Subcutaneous adipose tissue (tissue), 4 donors: ENCODE results near the gene RBM42. TPM values are rescaled to one million over a fixed set of nuclear protein-coding genes. Genes with fewer than 3 reads are reported as not detected.

ENCODE experiments used
- CTCF ChIP-seq: fragments of 450-650 bp; IDR thresholded peaks from one replicate; pipeline ENCODE4 v1.5.1; 2016; ENCODE audit warnings: low read depth, mild to moderate bottlenecking, control low read depth, antibody characterized with exemption, moderate library complexity
- total RNA-seq, 4 donors: library from RNA; depleted of rRNA; stranded (reverse); fragments of >200 nt; gene quantifications; one replicate each; pipeline ENCODE4 v1.1.0, GENCODE V29; 2016

RBM42 gene
- total RNA-seq, 4 donors from 2014 or later, result 27.7 to 55.4 (median 32.6) TPM

- no peak for TF ChIP-seq CTCF
Measured at GRCh38 chr19:35669974-35670373, 41.1 kb downstream of the RBM42 start.

GRCh38 chr19:35670686-35671085 lies 41.9 kb downstream of the RBM42 start:
- TF ChIP-seq CTCF, result no peak

GRCh38 chr19:35671818-35672217 lies 43.0 kb downstream of the RBM42 start:
- no peak for TF ChIP-seq CTCF

- TF ChIP-seq CTCF, result no peak
Measured at GRCh38 chr19:35673121-35673804, 44.4 kb downstream of the RBM42 start.

GRCh38 chr19:35675589-35676140 lies 46.8 kb downstream of the RBM42 start:
- no peak for TF ChIP-seq CTCF

Other genes with a start within 250 kb of the RBM42 start
- gene FFAR2, start 180.8 kb upstream of the RBM42 start, total RNA-seq, result 1 to 10 TPM in 1 of 4 donors, under 1 TPM in 1, not detected in 2; 0.38 to 1.5 TPM
- gene KRTDAP, start 138.6 kb upstream of the RBM42 start, total RNA-seq, result not detected
- gene DMKN, start 115.4 kb upstream of the RBM42 start, total RNA-seq, result 1 to 10 TPM in 3 of 4 donors, under 1 TPM in 1; 0.94 to 7.3 (median 1.9) TPM
- gene SBSN, start 100.7 kb upstream of the RBM42 start, total RNA-seq, result not detected
- not detected for gene GAPDHS, start 95.6 kb upstream of the RBM42 start, total RNA-seq
- gene TMEM147, start 83.4 kb upstream of the RBM42 start, total RNA-seq, result 10 to 100 TPM; 60.1 to 76.8 (median 73.6) TPM
- not detected for gene ATP4A, start 65.4 kb upstream of the RBM42 start, total RNA-seq
- gene PMIS2, start 42.9 kb upstream of the RBM42 start, total RNA-seq, result not detected
- gene HAUS5, start 16.3 kb upstream of the RBM42 start, total RNA-seq, result 1 to 10 TPM; 2.4 to 7.7 (median 3.4) TPM
- 1 to 10 TPM in 2 of 4 donors, not detected in 2; 1.1 to 1.2 TPM for gene ETV2, start 12.7 kb downstream of the RBM42 start, total RNA-seq
- gene COX6B1, start 19.3 kb downstream of the RBM42 start, total RNA-seq, result 100 to 1,000 TPM; 422 to 625 (median 529) TPM
- under 1 TPM in 1 of 4 donors, not detected in 3; 0.34 TPM for gene UPK1A, start 37.5 kb downstream of the RBM42 start, total RNA-seq
- under 1 TPM in 1 of 4 donors, not detected in 3; 0.33 TPM for gene ZBTB32, start 75.5 kb downstream of the RBM42 start, total RNA-seq
- gene KMT2B, start 89.0 kb downstream of the RBM42 start, total RNA-seq, result 10 to 100 TPM in 3 of 4 donors, 1 to 10 TPM in 1; 7.3 to 26.6 (median 15.1) TPM
- 10 to 100 TPM in 1 of 4 donors, 1 to 10 TPM in 3; 4.4 to 13.8 (median 5.9) TPM for gene IGFLR1, start 113.4 kb downstream of the RBM42 start, total RNA-seq
- gene U2AF1L4, start 116.4 kb downstream of the RBM42 start, total RNA-seq, result 10 to 100 TPM; 14.8 to 30.5 (median 19.7) TPM
- gene PSENEN, start 116.6 kb downstream of the RBM42 start, total RNA-seq, result 10 to 100 TPM; 23.4 to 71.3 (median 35.7) TPM
- 10 to 100 TPM in 2 of 4 donors, 1 to 10 TPM in 2; 7.5 to 12.2 (median 10.0) TPM for gene LIN37, start 119.5 kb downstream of the RBM42 start, total RNA-seq
- 100 to 1,000 TPM in 2 of 4 donors, 10 to 100 TPM in 2; 50.1 to 554 (median 117) TPM for gene HSPB6, start 128.0 kb downstream of the RBM42 start, total RNA-seq
- 1 to 10 TPM; 2.8 to 5.7 (median 3.5) TPM for gene PROSER3, start 129.1 kb downstream of the RBM42 start, total RNA-seq
- gene ARHGAP33, start 146.5 kb downstream of the RBM42 start, total RNA-seq, result 10 to 100 TPM in 1 of 4 donors, 1 to 10 TPM in 2, under 1 TPM in 1; 0.33 to 12.2 (median 4.5) TPM
- not detected for gene PRODH2, start 183.8 kb downstream of the RBM42 start, total RNA-seq
- not detected for gene NPHS1, start 223.5 kb downstream of the RBM42 start, total RNA-seq
- not detected for gene KIRREL2, start 227.9 kb downstream of the RBM42 start, total RNA-seq
- gene APLP1, start 239.5 kb downstream of the RBM42 start, total RNA-seq, result 1 to 10 TPM in 2 of 4 donors, not detected in 2; 1.2 to 1.3 TPM